Parathyroid adenoma (tissue), 2 donors: ENCODE measurements around the gene SPOCK3.

Source experiments
- H2AFZ ChIP-seq: fragments of 300-600 bp; sonication (generic); one replicate; pipeline ENCODE4 v1.7.0; 2017; ENCODE audit warnings: antibody characterized with exemption, mild to moderate bottlenecking
- H3K27ac ChIP-seq: fragments of 300-600 bp; sonication (generic); one replicate; pipeline ENCODE4 v1.7.0; 2017
- H3K27me3 ChIP-seq: fragments of 300-600 bp; sonication (generic); one replicate; pipeline ENCODE4 v1.7.0; 2017; ENCODE audit warnings: low read length; ENCODE audit not compliant: control insufficient read depth, insufficient read depth
- H3K36me3 ChIP-seq: fragments of 300-600 bp; sonication (generic); one replicate; pipeline ENCODE4 v1.7.0; 2017; ENCODE audit warnings: low read length; ENCODE audit not compliant: control insufficient read depth, insufficient read depth
- H3K4me1 ChIP-seq: fragments of 300-600 bp; sonication (generic); one replicate; pipeline ENCODE4 v1.7.0; 2017; ENCODE audit warnings: control low read depth
- H3K4me2 ChIP-seq: fragments of 300-600 bp; sonication (generic); one replicate; pipeline ENCODE4 v1.7.0; 2017; ENCODE audit warnings: low read length
- H3K4me3 ChIP-seq: fragments of 300-600 bp; sonication (generic); one replicate; pipeline ENCODE4 v1.7.0; 2017; ENCODE audit warnings: low read depth, low read length
- H3K79me2 ChIP-seq: fragments of 300-600 bp; sonication (generic); one replicate; pipeline ENCODE4 v1.7.0; 2017; ENCODE audit warnings: control low read depth
- H3K9ac ChIP-seq: fragments of 300-600 bp; sonication (generic); one replicate; pipeline ENCODE4 v1.7.0; 2017; ENCODE audit warnings: mild to moderate bottlenecking
- H3K9me3 ChIP-seq: fragments of 300-600 bp; sonication (generic); one replicate; pipeline ENCODE4 v1.7.0; 2017; ENCODE audit warnings: low read length; ENCODE audit not compliant: control insufficient read depth
- CTCF ChIP-seq: fragments of 300-600 bp; sonication (generic); IDR thresholded peaks from one replicate; pipeline ENCODE4 v1.7.0; 2017; ENCODE audit warnings: antibody characterized with exemption, mild to moderate bottlenecking
- donor health status: primary hyperparathyroidism.

Gene SPOCK3

GRCh38 chr4:167168611-167169010, 65.7 kb downstream of the SPOCK3 start:
- no peak overlapping the region for H3K4me3 ChIP-seq

GRCh38 chr4:167150587-167150986, 83.7 kb downstream of the SPOCK3 start:
- TF ChIP-seq CTCF, result no peak
- H3K9ac ChIP-seq, result no peak overlapping the region
- H3K4me1 ChIP-seq, result no peaks in the 10 kb centered on the region
- no peak overlapping the region for H2AFZ ChIP-seq
- H3K27me3 ChIP-seq, result no peaks in the 10 kb centered on the region
- H3K36me3 ChIP-seq, result no peaks in the 10 kb centered on the region
- H3K9me3 ChIP-seq, result no peaks in the 10 kb centered on the region
- H3K4me2 ChIP-seq, result no peak overlapping the region
- no peaks in the 10 kb centered on the region for H3K79me2 ChIP-seq
- H3K27ac ChIP-seq, result no peak overlapping the region
- no peak overlapping the region for H3K4me3 ChIP-seq

More at GRCh38 chr4:167168611-167169010, 65.7 kb downstream of the SPOCK3 start:
- no peak for TF ChIP-seq CTCF
- H3K27me3 ChIP-seq, result no peaks in the 10 kb centered on the region
- no peak overlapping the region for H3K27ac ChIP-seq
- no peaks in the 10 kb centered on the region for H3K36me3 ChIP-seq
- no peaks in the 10 kb centered on the region for H3K9me3 ChIP-seq
- H3K4me2 ChIP-seq, result no peak overlapping the region
- no peak overlapping the region for H2AFZ ChIP-seq
- H3K9ac ChIP-seq, result no peak overlapping the region
- no peaks in the 10 kb centered on the region for H3K4me1 ChIP-seq
- H3K79me2 ChIP-seq, result peaks cover 1% of the 10 kb centered on the region

- Histone ChIP-seq H3K79me2 (no peaks in the 10 kb centered on the region), H3K9ac (no peak overlapping the region), H3K4me3 (no peak overlapping the region), H2AFZ (no peak overlapping the region), H3K27ac (no peak overlapping the region), H3K9me3 (no peaks in the 10 kb centered on the region), H3K4me2 (no peak overlapping the region), H3K27me3 (no peaks in the 10 kb centered on the region), H3K36me3 (no peaks in the 10 kb centered on the region), H3K4me1 (no peaks in the 10 kb centered on the region)
- no peak for TF ChIP-seq CTCF
Measured at GRCh38 chr4:167144605-167145004, 89.7 kb downstream of the SPOCK3 start.

- Histone ChIP-seq H3K79me2 (no peaks in the 10 kb centered on the region), H3K27me3 (no peaks in the 10 kb centered on the region)
Measured at GRCh38 chr4:167143018-167143417, 91.3 kb downstream of the SPOCK3 start.

More at GRCh38 chr4:167143018-167143417, 91.3 kb downstream of the SPOCK3 start:
- Histone ChIP-seq H2AFZ (no peak overlapping the region), H3K4me2 (no peak overlapping the region), H3K27ac (no peak overlapping the region), H3K4me3 (no peak overlapping the region), H3K36me3 (no peaks in the 10 kb centered on the region), H3K4me1 (no peaks in the 10 kb centered on the region), H3K9ac (no peak overlapping the region), H3K9me3 (no peaks in the 10 kb centered on the region)
- TF ChIP-seq CTCF, result no peak
